CD14-positive monocyte (primary cell): ENCODE data around the gene NFATC2. TPM values are rescaled to one million over a fixed set of nuclear protein-coding genes. Genes with fewer than 3 reads are reported as not detected.

ENCODE experiments used
- DNase-seq, 3 donors: peaks; one replicate each; pipeline ENCODE4 v3.0.0-alpha.2; 2011 to 2022
- H2AFZ ChIP-seq: 2 replicates; pipeline ENCODE4 v1.6.0; 2012; ENCODE audit warnings: mild to moderate bottlenecking, low read depth, low read length, inconsistent platforms; ENCODE audit not compliant: insufficient read depth, poor library complexity, severe bottlenecking
- H3K27ac ChIP-seq, 2 donors: 1 replicate in 1 of 2; 2 replicates in 1 of 2; pipeline ENCODE4 v1.5.1; 2012 to 2013; ENCODE audit warnings: low read length in 2 of 2, control low read depth in 1 of 2, inconsistent platforms in 1 of 2, low read depth in 1 of 2, mild to moderate bottlenecking in 1 of 2
- H3K27me3 ChIP-seq, 2 donors: one replicate each; pipeline versions ENCODE4 v1.6.0 to v1.6.1; 2011 to 2013; ENCODE audit warnings: low read length in 2 of 2; ENCODE audit not compliant: control insufficient read depth in 2 of 2, insufficient read depth in 2 of 2
- H3K36me3 ChIP-seq, 2 donors: replicated peaks in 1 of 2; 1 replicate in 1 of 2; 2 replicates in 1 of 2; pipeline versions ENCODE4 v1.5.1 to v1.6.1; 2012 to 2013; ENCODE audit warnings: low read length in 2 of 2, control low read depth in 1 of 2, inconsistent platforms in 1 of 2, mild to moderate bottlenecking in 1 of 2; ENCODE audit not compliant: insufficient read depth in 2 of 2, control insufficient read depth in 1 of 2
- H3K4me1 ChIP-seq, 2 donors: 1 replicate in 1 of 2; 2 replicates in 1 of 2; pipeline versions ENCODE4 v1.5.1 to v1.6.1; 2012 to 2013; ENCODE audit warnings: low read length in 2 of 2, control low read depth in 1 of 2, inconsistent platforms in 1 of 2, mild to moderate bottlenecking in 1 of 2, moderate library complexity in 1 of 2; ENCODE audit not compliant: insufficient read depth in 2 of 2, control insufficient read depth in 1 of 2
- H3K4me2 ChIP-seq: replicated peaks from 2 replicates; pipeline ENCODE3; 2012; ENCODE audit warnings: low read length, moderate library complexity, mild to moderate bottlenecking; ENCODE audit not compliant: poor library complexity, severe bottlenecking; ENCODE audit errors: extremely low read depth
- H3K4me3 ChIP-seq, 3 experiments: fragments of 200-600 bp in 1 of 3; sonication (generic) in 1 of 3; replicated peaks in 1 of 3; 1 replicate in 2 of 3; 2 replicates in 1 of 3; pipeline ENCODE4 v1.5.1; 2011 to 2013; ENCODE audit warnings: low read length in 3 of 3, mild to moderate bottlenecking in 3 of 3, control low read depth in 2 of 3, low read depth in 2 of 3, inconsistent platforms in 1 of 3, moderate library complexity in 1 of 3
- H3K79me2 ChIP-seq: 2 replicates; pipeline ENCODE4 v1.6.0; 2012; ENCODE audit warnings: mild to moderate bottlenecking, control low read depth, inconsistent platforms, low read length, moderate library complexity; ENCODE audit not compliant: insufficient read depth
- H3K9ac ChIP-seq: 2 replicates; pipeline ENCODE4 v1.6.0; 2017; ENCODE audit warnings: low read length, mild to moderate bottlenecking; ENCODE audit not compliant: insufficient read depth, poor library complexity, severe bottlenecking
- H3K9me3 ChIP-seq, 2 donors: replicated peaks in 1 of 2; 1 replicate in 1 of 2; 2 replicates in 1 of 2; pipeline versions ENCODE4 v1.5.1 to v1.6.1; 2012 to 2013; ENCODE audit warnings: low read length in 2 of 2, control low read depth in 1 of 2; ENCODE audit not compliant: control insufficient read depth in 1 of 2, insufficient read depth in 1 of 2
- H4K20me1 ChIP-seq: 2 replicates; pipeline ENCODE4 v1.6.0; 2012; ENCODE audit warnings: mild to moderate bottlenecking, low read length, control low read depth, moderate library complexity; ENCODE audit not compliant: insufficient read depth
- H3K27ac Mint-ChIP-seq, 7 donors: one replicate each; pipeline ENCODE4 v1.8.0; 2020; ENCODE audit warnings: mild to moderate bottlenecking in 7 of 7, mixed read lengths in 7 of 7, moderate library complexity in 6 of 7, inconsistent platforms in 2 of 7
- H3K27me3 Mint-ChIP-seq, 3 donors: one replicate each; pipeline ENCODE4 v1.8.0; 2021 to 2022; ENCODE audit warnings: low read depth in 3 of 3, mild to moderate bottlenecking in 3 of 3, mixed read lengths in 3 of 3, moderate library complexity in 3 of 3, inconsistent platforms in 1 of 3
- H3K36me3 Mint-ChIP-seq, 2 donors: one replicate each; pipeline ENCODE4 v1.8.0; 2020; ENCODE audit warnings: mixed read lengths in 2 of 2, inconsistent platforms in 1 of 2, mild to moderate bottlenecking in 1 of 2
- H3K4me1 Mint-ChIP-seq: one replicate; pipeline ENCODE4 v1.8.0; 2020; ENCODE audit warnings: mild to moderate bottlenecking, mixed read lengths
- H3K4me3 Mint-ChIP-seq, 2 donors: one replicate each; pipeline ENCODE4 v1.8.0; 2020; ENCODE audit warnings: mild to moderate bottlenecking in 2 of 2, mixed read lengths in 2 of 2, moderate library complexity in 1 of 2
- H3K9me3 Mint-ChIP-seq, 7 donors: one replicate each; pipeline ENCODE4 v1.8.0; 2020 to 2022; ENCODE audit warnings: mixed read lengths in 7 of 7, mild to moderate bottlenecking in 6 of 7, moderate library complexity in 6 of 7, inconsistent platforms in 2 of 7
- CTCF ChIP-seq: fragments of 200-600 bp; IDR thresholded peaks from one replicate; pipeline ENCODE4 v1.8.0; 2022; ENCODE audit warnings: antibody characterized with exemption, mild to moderate bottlenecking
- WGBS: methylation state at CpG from one replicate; pipeline ENCODE4 v1.1.5; 2013; ENCODE audit warnings: missing lambda C conversion rate; ENCODE audit not compliant: insufficient coverage; 5-methylcytosine and 5-hydroxymethylcytosine counted together
- intact Hi-C, 2 donors: fragments of 100-400 bp; cut with micrococcal nuclease; formaldehyde crosslinking; loops; one replicate each; pipeline versions ENCODE4 v1.15.0 to v1.15.1; 2023
- polyA plus RNA-seq, 3 donors: library from polyadenylated mRNA; depleted of rRNA in 1 of 3; unstranded in 2 of 3; stranded (reverse) in 1 of 3; fragments of 300-500 nt in 2 of 3; fragments of >200 nt in 1 of 3; fragmentation: Illumina TruSeq in 2 of 3; gene quantifications; 1 replicate in 2 of 3; 2 replicates in 1 of 3; pipeline ENCODE4 v1.2.3, GENCODE V29; 2012 to 2021

The NFATC2 gene
- polyA plus RNA-seq, 3 donors: 0.03 to 0.18 (median 0.11) TPM

GRCh38 chr20:51437182-51437924 is 105.2 kb downstream of the NFATC2 start:
- Histone ChIP-seq H3K27ac (no peak overlapping the region), H3K4me2 (no peak overlapping the region), H2AFZ (no peak overlapping the region), H4K20me1 (no peaks in the 10 kb centered on the region), H3K4me3 (no peak overlapping the region), H3K9ac (no peak overlapping the region), H3K4me1 (peaks cover 14 to 15% of the 10 kb centered on the region in 2 donors), H3K79me2 (no peaks in the 10 kb centered on the region), H3K27me3 (no peaks in the 10 kb centered on the region), H3K36me3 (no peaks in the 10 kb centered on the region), H3K9me3 (no peaks in the 10 kb centered on the region)
- Mint-ChIP-seq H3K4me1 (peaks cover 19% of the 10 kb centered on the region), H3K4me3 (no peak overlapping the region), H3K27me3 (peaks cover 0 to 2% (median 0%) of the 10 kb centered on the region in 3 donors), H3K27ac (no peak overlapping the region), H3K9me3 (no peaks in the 10 kb centered on the region), H3K36me3 (no peaks in the 10 kb centered on the region)
- 100% methylated on average over 2 of the region's 7 CpGs for whole genome bisulfite sequencing
- intact Hi-C loops: no loop called here
- no peak for DNase-seq
- no peak for TF ChIP-seq CTCF

DNA sequence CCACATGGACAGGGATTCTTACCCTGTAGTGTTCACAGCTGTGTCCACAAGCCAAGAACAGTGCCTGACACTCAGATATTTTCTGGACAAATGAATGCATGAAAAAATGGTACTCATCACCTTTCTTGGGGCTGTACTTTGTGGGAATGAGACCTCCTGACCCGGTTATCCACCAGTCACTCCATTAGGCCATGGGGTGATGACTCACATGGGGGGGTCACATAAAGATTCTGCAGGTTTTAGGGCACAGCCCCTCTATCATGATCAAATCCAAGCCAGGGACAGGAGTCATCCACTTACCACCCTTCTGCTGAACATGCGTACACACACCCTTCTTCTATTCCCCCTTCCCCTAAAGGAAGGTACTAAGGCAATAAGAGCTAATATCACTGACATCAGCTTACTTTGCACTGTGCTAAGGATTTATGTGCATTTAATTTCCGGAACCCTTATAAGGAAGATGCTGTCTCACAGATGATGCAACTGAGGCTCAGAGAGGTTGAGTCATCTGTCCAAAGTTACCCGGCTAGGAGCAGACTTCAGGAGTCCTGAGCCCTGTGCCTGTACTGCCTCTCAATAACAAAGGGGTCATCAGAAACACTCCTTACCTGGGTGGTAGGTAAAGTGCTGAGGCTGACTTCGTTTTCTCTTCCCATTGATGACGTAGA is 107.8 kb downstream of the NFATC2 start:
- peak overlapping the region in 4 of 7 donors; percentile 45 to 75 (median 46) for H3K27ac Mint-ChIP-seq
- peak; percentile 36 to 81 (median 41) for DNase-seq
- peaks cover 4 to 8% (median 7%) of the 10 kb centered on the region in 3 donors for H3K27me3 Mint-ChIP-seq
- H3K9ac ChIP-seq: no peak overlapping the region
- H3K9me3 ChIP-seq: no peaks in the 10 kb centered on the region
- no peak overlapping the region for H3K4me3 ChIP-seq
- H3K9me3 Mint-ChIP-seq: no peaks in the 10 kb centered on the region
- H3K27me3 ChIP-seq: no peaks in the 10 kb centered on the region
- H2AFZ ChIP-seq: no peak overlapping the region
- H3K36me3 ChIP-seq: no peaks in the 10 kb centered on the region
- no peak overlapping the region for H3K27ac ChIP-seq
- no peak for TF ChIP-seq CTCF
- no peaks in the 10 kb centered on the region for H4K20me1 ChIP-seq
- H3K4me3 Mint-ChIP-seq: no peak overlapping the region
- H3K4me2 ChIP-seq: no peak overlapping the region
- no peaks in the 10 kb centered on the region for H3K36me3 Mint-ChIP-seq
- 100% methylated on average over 1 of the region's 6 CpGs for WGBS
- H3K79me2 ChIP-seq: no peaks in the 10 kb centered on the region
- peaks cover 10 to 12% of the 10 kb centered on the region in 2 donors for H3K4me1 ChIP-seq
- intact Hi-C loops: no loop called here
- H3K4me1 Mint-ChIP-seq: peaks cover 18% of the 10 kb centered on the region
